Osteoblast (primary cell): Measurements from ENCODE around the gene GNLY. TPM values are rescaled to one million over a fixed set of nuclear protein-coding genes. Genes with fewer than 3 reads are reported as not detected.

Experiments used
- DNase-seq: peaks from one replicate; pipeline ENCODE4 v3.0.0; 2011; ENCODE audit warnings: low spot score, mixed read lengths; ENCODE audit not compliant: insufficient read length; ENCODE audit errors: missing footprints
- H2AFZ ChIP-seq: 2 replicates; pipeline ENCODE4 v1.6.0; 2011; ENCODE audit warnings: mild to moderate bottlenecking, low read length
- H3K27ac ChIP-seq: 2 replicates; pipeline ENCODE4 v1.5.1; 2011; ENCODE audit warnings: mild to moderate bottlenecking, low read depth, low read length, moderate library complexity
- H3K27me3 ChIP-seq: 2 replicates; pipeline ENCODE4 v1.6.0; 2012; ENCODE audit warnings: mild to moderate bottlenecking, control low read depth, inconsistent platforms, low read length, moderate library complexity; ENCODE audit not compliant: insufficient read depth
- H3K36me3 ChIP-seq: 2 replicates; pipeline ENCODE4 v1.5.1; 2011; ENCODE audit warnings: mild to moderate bottlenecking, low read length, control low read depth, moderate library complexity; ENCODE audit not compliant: insufficient read depth
- H3K4me1 ChIP-seq: 2 replicates; pipeline ENCODE4 v1.5.1; 2011; ENCODE audit warnings: mild to moderate bottlenecking, low read length, control low read depth, moderate library complexity; ENCODE audit not compliant: insufficient read depth
- H3K4me2 ChIP-seq: 2 replicates; pipeline ENCODE4 v1.6.0; 2011; ENCODE audit warnings: mild to moderate bottlenecking, low read length; ENCODE audit not compliant: insufficient read depth
- H3K4me3 ChIP-seq: fragments of 200-600 bp; sonication (generic); 3 replicates; pipeline ENCODE4 v1.5.1; 2012; ENCODE audit warnings: mild to moderate bottlenecking, low read length, inconsistent platforms; ENCODE audit not compliant: insufficient read depth
- H3K79me2 ChIP-seq: 2 replicates; pipeline ENCODE4 v1.6.0; 2012; ENCODE audit warnings: mild to moderate bottlenecking, low read length, control low read depth, inconsistent platforms; ENCODE audit not compliant: insufficient read depth
- H3K9me3 ChIP-seq: 2 replicates; pipeline ENCODE4 v1.5.1; 2011; ENCODE audit warnings: low read depth, low read length, control low read depth
- H4K20me1 ChIP-seq: 2 replicates; pipeline ENCODE4 v1.6.0; 2012; ENCODE audit warnings: mild to moderate bottlenecking, low read length, control low read depth; ENCODE audit not compliant: insufficient read depth
- total RNA-seq: library from RNA; depleted of rRNA; stranded (reverse); fragments of >200 nt; gene quantifications from 2 replicates; pipeline ENCODE4 v1.2.3, GENCODE V29; 2012
- TF ChIP-seq, protein P1 (sequence below): IDR thresholded peaks from 2 replicates; pipeline ENCODE4 v1.5.1; 2011; ENCODE audit warnings: mild to moderate bottlenecking, low read depth, low read length, moderate library complexity; ENCODE audit errors: extremely low read depth

GNLY gene
- total RNA-seq, 1 donor: not detected

DNA sequence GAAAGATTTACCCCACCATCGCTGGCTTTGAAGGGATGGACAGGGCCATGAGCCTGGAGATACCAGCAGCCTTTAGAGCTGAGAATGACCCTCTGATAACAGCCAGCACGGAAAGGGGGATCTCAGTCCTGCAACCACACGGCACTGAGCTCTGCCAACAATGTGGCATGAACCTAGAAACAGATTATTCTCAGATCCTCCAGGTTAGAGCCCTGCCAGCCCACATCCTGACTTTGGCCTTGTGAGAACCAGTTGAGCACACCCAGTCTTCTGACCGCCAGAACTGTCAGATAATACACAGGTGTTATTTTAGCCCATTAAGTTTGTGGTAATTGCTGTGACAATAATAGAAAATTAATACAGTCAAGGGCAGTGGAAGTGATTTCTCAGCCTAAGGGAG is 9.4 kb upstream of the GNLY start:
- no peak overlapping the region for H3K4me2 ChIP-seq
- no peak overlapping the region for H3K27ac ChIP-seq
- peak overlapping the region; percentile 55 for H2AFZ ChIP-seq
- no peaks in the 10 kb centered on the region for H3K27me3 ChIP-seq
- no peak overlapping the region for H3K4me3 ChIP-seq
- TF ChIP-seq, protein P1, sequence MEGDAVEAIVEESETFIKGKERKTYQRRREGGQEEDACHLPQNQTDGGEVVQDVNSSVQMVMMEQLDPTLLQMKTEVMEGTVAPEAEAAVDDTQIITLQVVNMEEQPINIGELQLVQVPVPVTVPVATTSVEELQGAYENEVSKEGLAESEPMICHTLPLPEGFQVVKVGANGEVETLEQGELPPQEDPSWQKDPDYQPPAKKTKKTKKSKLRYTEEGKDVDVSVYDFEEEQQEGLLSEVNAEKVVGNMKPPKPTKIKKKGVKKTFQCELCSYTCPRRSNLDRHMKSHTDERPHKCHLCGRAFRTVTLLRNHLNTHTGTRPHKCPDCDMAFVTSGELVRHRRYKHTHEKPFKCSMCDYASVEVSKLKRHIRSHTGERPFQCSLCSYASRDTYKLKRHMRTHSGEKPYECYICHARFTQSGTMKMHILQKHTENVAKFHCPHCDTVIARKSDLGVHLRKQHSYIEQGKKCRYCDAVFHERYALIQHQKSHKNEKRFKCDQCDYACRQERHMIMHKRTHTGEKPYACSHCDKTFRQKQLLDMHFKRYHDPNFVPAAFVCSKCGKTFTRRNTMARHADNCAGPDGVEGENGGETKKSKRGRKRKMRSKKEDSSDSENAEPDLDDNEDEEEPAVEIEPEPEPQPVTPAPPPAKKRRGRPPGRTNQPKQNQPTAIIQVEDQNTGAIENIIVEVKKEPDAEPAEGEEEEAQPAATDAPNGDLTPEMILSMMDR: no peak
- H3K4me1 ChIP-seq: peaks cover 11% of the 10 kb centered on the region
- no peak for DNase-seq
- no peaks in the 10 kb centered on the region for H3K9me3 ChIP-seq
- no peaks in the 10 kb centered on the region for H3K36me3 ChIP-seq
- H3K79me2 ChIP-seq: no peaks in the 10 kb centered on the region
- H4K20me1 ChIP-seq: no peaks in the 10 kb centered on the region

DNA sequence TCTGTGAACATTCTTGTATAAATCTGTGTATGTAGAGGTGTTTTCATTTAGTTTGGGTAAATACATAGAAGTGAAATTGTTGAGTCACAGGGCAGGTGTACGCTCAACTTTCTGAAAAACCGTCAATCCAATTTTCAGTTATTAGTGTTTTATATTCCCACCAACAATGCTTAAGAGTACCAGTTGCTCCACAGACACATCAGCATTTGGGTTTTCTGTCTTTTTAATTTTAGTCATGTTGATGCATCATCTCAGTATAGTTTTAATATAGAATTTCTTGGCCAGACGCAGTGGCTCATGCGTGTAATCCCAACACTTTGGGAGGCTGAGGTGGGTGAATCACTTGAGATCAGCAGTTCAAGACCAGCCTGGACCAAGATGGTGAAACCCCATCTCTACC is 3.2 kb upstream of the GNLY start:
- no peak for DNase-seq
- Histone ChIP-seq H3K4me1 (no peaks in the 10 kb centered on the region), H3K4me2 (no peak overlapping the region), H3K27me3 (no peaks in the 10 kb centered on the region), H3K36me3 (no peaks in the 10 kb centered on the region), H2AFZ (no peak overlapping the region), H3K9me3 (no peaks in the 10 kb centered on the region), H3K4me3 (no peak overlapping the region), H3K27ac (no peak overlapping the region), H4K20me1 (no peaks in the 10 kb centered on the region), H3K79me2 (no peaks in the 10 kb centered on the region)
- TF ChIP-seq, protein P1: no peak

DNA sequence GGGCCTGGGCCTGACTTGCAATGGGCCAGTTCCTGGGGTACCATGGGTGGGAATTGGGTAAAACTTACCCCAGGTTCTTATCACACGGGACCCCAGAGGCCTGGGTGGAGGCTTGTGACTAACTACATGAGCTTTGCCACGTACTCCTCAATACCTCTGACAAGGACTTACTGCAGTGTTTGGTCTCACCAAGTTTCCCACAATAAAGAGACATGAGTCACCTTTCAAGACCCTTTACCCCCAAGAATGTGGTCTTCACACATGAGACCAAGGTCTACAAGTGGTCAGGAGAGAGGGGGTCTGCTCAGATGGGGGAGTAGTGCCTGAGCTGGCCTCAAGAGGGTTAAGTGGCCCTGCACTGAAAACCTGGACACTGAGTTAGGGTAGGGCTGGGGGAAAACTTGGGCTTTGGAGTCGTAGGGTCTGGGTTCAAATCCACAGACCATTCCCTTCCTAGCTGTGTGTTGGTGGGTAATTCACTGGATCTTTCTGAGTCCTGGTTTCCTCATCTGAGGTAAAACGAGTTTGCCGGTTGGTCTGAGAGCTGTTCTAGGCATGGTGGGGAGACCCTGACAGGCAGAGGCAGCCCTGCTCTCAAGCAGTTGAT is 2.0 kb upstream of the GNLY start:
- Histone ChIP-seq H3K4me2 (no peak overlapping the region), H3K27ac (no peak overlapping the region), H3K4me1 (no peaks in the 10 kb centered on the region), H3K79me2 (no peaks in the 10 kb centered on the region), H3K9me3 (no peaks in the 10 kb centered on the region), H4K20me1 (no peaks in the 10 kb centered on the region), H3K4me3 (no peak overlapping the region), H3K27me3 (no peaks in the 10 kb centered on the region), H3K36me3 (no peaks in the 10 kb centered on the region), H2AFZ (no peak overlapping the region)
- TF ChIP-seq, protein P1: no peak
- DNase-seq: no peak

DNA sequence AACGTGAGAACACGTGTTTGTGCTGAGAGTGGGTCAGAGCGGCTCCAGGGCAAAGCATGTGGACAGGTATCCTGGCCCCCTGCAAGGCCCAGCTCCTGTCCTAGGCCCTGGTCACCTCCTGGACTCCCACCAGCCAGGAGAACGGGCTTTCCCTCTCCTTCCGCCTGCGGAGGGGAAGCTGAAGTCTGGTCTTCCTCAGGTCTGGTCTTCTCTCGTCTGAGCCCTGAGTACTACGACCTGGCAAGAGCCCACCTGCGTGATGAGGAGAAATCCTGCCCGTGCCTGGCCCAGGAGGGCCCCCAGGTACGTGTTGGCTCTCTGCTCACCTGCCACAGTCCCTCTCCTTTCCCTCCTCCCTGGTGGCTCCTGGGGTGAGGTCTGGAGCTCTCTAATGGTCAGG is 963 bp downstream of the GNLY start:
- no peak overlapping the region for H2AFZ ChIP-seq
- no peaks in the 10 kb centered on the region for H3K36me3 ChIP-seq
- TF ChIP-seq, protein P1: no peak
- DNase-seq: no peak
- H3K4me1 ChIP-seq: no peaks in the 10 kb centered on the region
- H4K20me1 ChIP-seq: no peaks in the 10 kb centered on the region
- no peak overlapping the region for H3K27ac ChIP-seq
- H3K4me2 ChIP-seq: no peak overlapping the region
- no peaks in the 10 kb centered on the region for H3K9me3 ChIP-seq
- no peak overlapping the region for H3K4me3 ChIP-seq
- no peaks in the 10 kb centered on the region for H3K79me2 ChIP-seq
- H3K27me3 ChIP-seq: no peaks in the 10 kb centered on the region
